ENCODE measurements around the gene WBP1. TPM values are rescaled to one million over a fixed set of nuclear protein-coding genes. Genes with fewer than 3 reads are reported as not detected.
A peak's percentile ranks its signal among the peaks of the same experiment; 100 is the strongest.

Gene WBP1
- total RNA-seq, 1 experiment from 2014 or later: 37.9 TPM

- POLR2A ChIA-PET (ENCODE audit: low non-redundant PET): no interaction called here
- CTCF ChIA-PET: interaction anchor here (1.1 kb wide), 1 partner anchor 25 kb away, joined by 3 read pairs; the partner anchor contains the start of genes CCDC142 and TTC31
- Histone ChIP-seq H3K36me3 (ENCODE audit: insufficient read depth, low read length, poor library complexity, severe bottlenecking) (peaks cover 14% of the 10 kb centered on the region), H3K4me3 (ENCODE audit: low read depth, low read length, poor library complexity, severe bottlenecking) (peak overlapping the region; percentile 63), H3K27me3 (replicated peaks; ENCODE audit: insufficient read depth, low read depth, low read length, poor library complexity) (peaks cover 5% of the 10 kb centered on the region), H3K9me3 (ENCODE audit: low read depth, low read length, poor library complexity, severe bottlenecking) (no peaks in the 10 kb centered on the region), H3K4me1 (ENCODE audit: insufficient read depth, low read length, poor library complexity, severe bottlenecking) (peaks cover 15% of the 10 kb centered on the region), H3K27ac (ENCODE audit: low read depth, low read length, poor library complexity, severe bottlenecking) (peak overlapping the region; percentile 97)
- TF ChIP-seq EZH2 (IDR thresholded peaks at IDR 0.05; ENCODE audit: borderline replicate concordance, low read depth, low read length, poor library complexity, severe bottlenecking) (no peak), CTCF (conservative IDR thresholded peaks at IDR 0.05; ENCODE audit: low read depth, low read length) (no peak)
- no TSS peak for BruUV-seq (replicated peaks)
- peak; percentile 89 for DNase-seq (ENCODE audit: low spot score)
- intact Hi-C loops (cut with micrococcal nuclease; ENCODE audit: unreplicated experiment): loop anchor here (2.0 kb wide), 1 partner anchor 21 kb away; the partner anchor contains the start of genes AUP1 and HTRA2
These were observed 49.8 kb downstream of the WBP1 start for GRCh38 chr2:74507926-74508520.

GRCh38 chr2:74510272-74510671, 52.0 kb downstream of the WBP1 start:
- intact Hi-C loops (cut with micrococcal nuclease; ENCODE audit: unreplicated experiment): no loop called here
- H3K27me3 ChIP-seq (replicated peaks; ENCODE audit: insufficient read depth, low read depth, low read length, poor library complexity): peaks cover 28% of the 10 kb centered on the region

More at GRCh38 chr2:74510272-74510671, 52.0 kb downstream of the WBP1 start:
- H3K9me3 ChIP-seq (ENCODE audit: low read depth, low read length, poor library complexity, severe bottlenecking): no peaks in the 10 kb centered on the region
- TF ChIP-seq CTCF (conservative IDR thresholded peaks at IDR 0.05; ENCODE audit: low read depth, low read length): no peak
- TF ChIP-seq EZH2 (IDR thresholded peaks at IDR 0.05; ENCODE audit: borderline replicate concordance, low read depth, low read length, poor library complexity, severe bottlenecking): no peak
- CTCF ChIA-PET: no interaction called here
- POLR2A ChIA-PET (ENCODE audit: low non-redundant PET): no interaction called here
- BruUV-seq (replicated peaks): no TSS peak
- DNase-seq (ENCODE audit: low spot score): no peak
- no peak overlapping the region for H3K4me3 ChIP-seq (ENCODE audit: low read depth, low read length, poor library complexity, severe bottlenecking)
- no peak overlapping the region for H3K27ac ChIP-seq (ENCODE audit: low read depth, low read length, poor library complexity, severe bottlenecking)
- peaks cover 8% of the 10 kb centered on the region for H3K36me3 ChIP-seq (ENCODE audit: insufficient read depth, low read length, poor library complexity, severe bottlenecking)
- H3K4me1 ChIP-seq (ENCODE audit: insufficient read depth, low read length, poor library complexity, severe bottlenecking): peaks cover 34% of the 10 kb centered on the region

Other genes with a start within 250 kb of the WBP1 start
- gene SLC4A5, start 115.0 kb upstream of the WBP1 start, total RNA-seq (2021): 0.94 and 1.8 TPM in 2 replicates
- 172 and 177 TPM in 2 replicates for gene DCTN1, start 78.1 kb upstream of the WBP1 start, total RNA-seq (2021)
- 1.6 and 1.9 TPM in 2 replicates for gene C2orf81, start 36.8 kb upstream of the WBP1 start, total RNA-seq (2021)
- 41.1 and 51.1 TPM in 2 replicates for gene WDR54, start 36.7 kb upstream of the WBP1 start, total RNA-seq (2021)
- 27.0 and 29.6 TPM in 2 replicates for gene RTKN, start 16.5 kb upstream of the WBP1 start, total RNA-seq (2021)
- 29.9 and 34.9 TPM in 2 replicates for gene INO80B, start 3.4 kb upstream of the WBP1 start, total RNA-seq (2021)
- gene MOGS, start 6.9 kb downstream of the WBP1 start, total RNA-seq (2021): 38.2 and 45.2 TPM in 2 replicates
- gene MRPL53, start 14.2 kb downstream of the WBP1 start, total RNA-seq (2021): 99.2 and 104 TPM in 2 replicates
- gene CCDC142, start 24.6 kb downstream of the WBP1 start, total RNA-seq (2021): 20.4 and 27.4 TPM in 2 replicates
- 25.8 and 28.6 TPM in 2 replicates for gene TTC31, start 24.6 kb downstream of the WBP1 start, total RNA-seq (2021)
- 0.48 TPM in 1 of 2 replicates, not detected in the other for gene LBX2, start 41.2 kb downstream of the WBP1 start, total RNA-seq (2021)
- 30.9 and 33.0 TPM in 2 replicates for gene PCGF1, start 49.3 kb downstream of the WBP1 start, total RNA-seq (2021)
- gene TLX2, start 56.0 kb downstream of the WBP1 start, total RNA-seq (2021): not detected in 2 replicates
- 0.50 and 0.71 TPM in 2 replicates for gene DQX1, start 67.8 kb downstream of the WBP1 start, total RNA-seq (2021)
- 114 and 126 TPM in 2 replicates for gene AUP1, start 71.3 kb downstream of the WBP1 start, total RNA-seq (2021)
- 35.1 and 37.7 TPM in 2 replicates for gene HTRA2, start 71.5 kb downstream of the WBP1 start, total RNA-seq (2021)
- 0.88 and 1.9 TPM in 2 replicates for gene LOXL3, start 95.5 kb downstream of the WBP1 start, total RNA-seq (2021)
- 18.4 and 20.7 TPM in 2 replicates for gene DOK1, start 96.3 kb downstream of the WBP1 start, total RNA-seq (2021)
- gene M1AP, start 189.9 kb downstream of the WBP1 start, total RNA-seq (2021): not detected in 2 replicates
- gene SEMA4F, start 195.8 kb downstream of the WBP1 start, total RNA-seq (2021): 3.8 and 4.1 TPM in 2 replicates

Measured in A673 (cell line).